K562 (cell line): ENCODE data around the gene KLK2. TPM values are rescaled to one million over a fixed set of nuclear protein-coding genes. Genes with fewer than 3 reads are reported as not detected.

ENCODE experiments used
- ATAC-seq: fragments of 200-7000 bp; cut with Tn5 transposase; 3 replicates; pipeline ENCODE4 v1.9.1; 2020; ENCODE audit warnings: moderate library complexity
- BruUV-seq: library from RNA; stranded (reverse); fragments of 400-500 nt; replicated peaks from 2 replicates; lab custom pipeline; 2021; lab: Mats Ljungman, UMichigan
- CTCF ChIA-PET: fragments of 300-600 bp; formaldehyde crosslinking; extraction: SDS; loops from one replicate; lab custom pipeline; 2021; ENCODE audit warnings: low intra/inter-chr PET ratio; lab: Yijun Ruan, JAX
- POLR2A ChIA-PET: fragments of 300-600, 350-650 bp; sonication (Branson Sonifier 250); formaldehyde crosslinking; extraction: SDS; loops from one replicate; lab custom pipeline; 2021; ENCODE audit warnings: antibody characterized with exemption, inconsistent platforms; lab: Yijun Ruan, JAX
- DNase-seq, 4 experiments: peaks; one replicate each; pipeline versions ENCODE4 v3.0.0 to v3.0.0-alpha.2; 2011 to 2018; ENCODE audit warnings: low spot score in 3 of 4, mixed read lengths in 3 of 4; ENCODE audit errors: extremely low read depth in 1 of 4
- FAIRE-seq: peaks from 2 replicates; lab custom pipeline; 2011; peaks lifted over from hg19 to GRCh38; lab: Jason Lieb, UNC
- H2AFZ ChIP-seq: 2 replicates; pipeline ENCODE4 v1.6.0; 2011; ENCODE audit warnings: low read depth, low read length, control low read depth, inconsistent platforms
- H3K27ac ChIP-seq: fragments of 200-600 bp; 3 replicates; pipeline ENCODE4 v1.8.0; 2011; ENCODE audit warnings: low read depth, mild to moderate bottlenecking, control low read depth, inconsistent platforms, low read length, moderate library complexity, mixed read lengths; ENCODE audit errors: extremely low read depth
- H3K27me3 ChIP-seq, 2 experiments: fragments of 300-600 bp in 1 of 2; 2 replicates in 1 of 2; 3 replicates in 1 of 2; pipeline versions ENCODE4 v1.6.0 to v1.8.0; 2011; ENCODE audit warnings: inconsistent platforms in 2 of 2, low read length in 2 of 2, mild to moderate bottlenecking in 1 of 2, mixed read lengths in 1 of 2, moderate library complexity in 1 of 2; ENCODE audit not compliant: control insufficient read depth in 2 of 2, insufficient read depth in 2 of 2
- H3K36me3 ChIP-seq: fragments of 300-600 bp; 3 replicates; pipeline ENCODE4 v1.8.0; 2011; ENCODE audit warnings: mild to moderate bottlenecking, low read length, inconsistent platforms; ENCODE audit not compliant: control insufficient read depth, insufficient read depth
- H3K4me1 ChIP-seq, 2 experiments: fragments of 200-600 bp in 1 of 2; replicated peaks in 1 of 2; 2 replicates in 1 of 2; 3 replicates in 1 of 2; pipeline versions ENCODE4 v1.5.1 to v1.8.0; 2011; ENCODE audit warnings: inconsistent platforms in 2 of 2, low read length in 2 of 2, mild to moderate bottlenecking in 1 of 2, mixed read lengths in 1 of 2, moderate library complexity in 1 of 2; ENCODE audit not compliant: control insufficient read depth in 2 of 2, insufficient read depth in 2 of 2
- H3K4me2 ChIP-seq: 2 replicates; pipeline ENCODE4 v1.6.1; 2011; ENCODE audit warnings: low read length, control low read depth, inconsistent platforms, mixed read lengths; ENCODE audit not compliant: insufficient read depth
- H3K4me3 ChIP-seq: fragments of 200-600 bp; sonication (generic), shearing (Covaris generic); 2 replicates; pipeline ENCODE4 v1.5.1; 2016; ENCODE audit warnings: control low read depth, inconsistent platforms
- H3K79me2 ChIP-seq: fragments of 200-600 bp; 3 replicates; pipeline ENCODE4 v1.8.0; 2011; ENCODE audit warnings: low read length, inconsistent platforms; ENCODE audit not compliant: control insufficient read depth, insufficient read depth
- H3K9ac ChIP-seq, 2 experiments: 2 replicates each; pipeline versions ENCODE4 v1.6.0 to v1.6.1; 2011; ENCODE audit warnings: low read depth in 2 of 2, low read length in 2 of 2, control low read depth in 1 of 2, inconsistent platforms in 1 of 2, mild to moderate bottlenecking in 1 of 2, mixed read lengths in 1 of 2; ENCODE audit not compliant: insufficient read depth in 1 of 2
- H3K9me1 ChIP-seq: one replicate; pipeline ENCODE4 v1.6.0; 2011; ENCODE audit warnings: inconsistent platforms, mild to moderate bottlenecking, low read length, moderate library complexity; ENCODE audit not compliant: control insufficient read depth, insufficient read depth
- H3K9me3 ChIP-seq: replicated peaks from 2 replicates; pipeline ENCODE4 v1.5.1; 2011; ENCODE audit warnings: low read depth, low read length, inconsistent platforms; ENCODE audit not compliant: control insufficient read depth, insufficient read depth
- H4K20me1 ChIP-seq: replicated peaks from 2 replicates; pipeline ENCODE4 v1.6.1; 2011; ENCODE audit warnings: low read length, inconsistent platforms, mixed read lengths; ENCODE audit not compliant: control insufficient read depth, insufficient read depth
- MEF2A ChIP-seq: IDR thresholded peaks from 2 replicates; pipeline ENCODE4 v1.6.1; 2011; ENCODE audit warnings: low read depth, mild to moderate bottlenecking, low read length, moderate library complexity; ENCODE audit not compliant: control insufficient read depth
- NELFE ChIP-seq: IDR thresholded peaks from 2 replicates; pipeline ENCODE4 v1.6.1; 2011; ENCODE audit warnings: mild to moderate bottlenecking; ENCODE audit not compliant: insufficient read depth, insufficient read length
- REST ChIP-seq, 2 experiments: fragments of 450-650 bp; formaldehyde crosslinking in 1 of 2; IDR thresholded peaks; 2 replicates each; pipeline versions ENCODE4 v1.4.0 to v1.6.1; 2014 to 2020; ENCODE audit warnings: mild to moderate bottlenecking in 2 of 2, borderline replicate concordance in 1 of 2, low read depth in 1 of 2
- TRIM25 ChIP-seq: fragments of 450-650 bp; IDR thresholded peaks from 2 replicates; pipeline ENCODE4 v1.7.0; 2016; ENCODE audit warnings: borderline replicate concordance
- WGBS: fragments of 100-300 bp; shearing (Covaris generic); methylation state at CpG from one replicate; pipeline ENCODE4 v1.1.6; 2016; ENCODE audit warnings: low coverage, mixed read lengths; ENCODE audit not compliant: insufficient coverage; ENCODE audit errors: missing lambda C conversion rate; 5-methylcytosine and 5-hydroxymethylcytosine counted together
- in situ Hi-C: fragments of 300-500 bp; cut with MboI; formaldehyde crosslinking; loops from 4 replicates; pipeline ENCODE4 v1.15.0; 2018; ENCODE audit warnings: inconsistent platforms, mixed read lengths
- intact Hi-C: fragments of 100-400 bp; cut with micrococcal nuclease; formaldehyde crosslinking; loops from 2 replicates; pipeline ENCODE4 v1.14.2; 2022
- polyA plus RNA-seq, 8 experiments: library from polyadenylated mRNA; depleted of rRNA in 4 of 8; stranded (reverse) in 5 of 8; unstranded in 3 of 8; fragments of >200 nt; fragmentation: Nextera tagmentation in 2 of 8; fragmentation: Illumina TruSeq in 1 of 8; extraction: Ambion mirVana in 2 of 8; extraction: Trizol in 1 of 8; gene quantifications; 2 replicates each; pipeline versions ENCODE4 v1.2.1 to v1.2.3, GENCODE V29; 2011 to 2014; ENCODE audit warnings: inconsistent platforms in 1 of 8, missing spikeins in 1 of 8
- total RNA-seq, 7 experiments: library from RNA; depleted of rRNA in 6 of 7; stranded (reverse); fragments of >200 nt in 6 of 7; fragmentation: Illumina TruSeq in 2 of 7; extraction: Trizol in 2 of 7; gene quantifications; 2 replicates each; pipeline versions ENCODE4 v1.2.1 to v1.2.3, GENCODE V29; 2011 to 2021; ENCODE audit warnings: low replicate concordance in 1 of 7

Gene KLK2
- total and polyA plus RNA-seq, 9 of the 15 experiments (the other 6 are each of a cell fraction or from before 2014, with no cell fraction given) = 0.11 to 0.47 (median 0.23) TPM; not detected in 1

- FAIRE-seq (no peak), DNase-seq (no peak), ATAC-seq (no peak)
- no peak overlapping the region for H3K4me2 ChIP-seq
- H3K27me3 ChIP-seq = peaks cover 23 to 57% of the 10 kb centered on the region in 2 experiments
- H3K79me2 ChIP-seq = no peaks in the 10 kb centered on the region
- in situ Hi-C loops (no loop called here), intact Hi-C loops (no loop called here)
- 2% methylated on average over 5 of the region's 5 CpGs for WGBS
- no peaks in the 10 kb centered on the region for H3K9me1 ChIP-seq
- no peak overlapping the region for H3K4me3 ChIP-seq
- H2AFZ ChIP-seq = no peak overlapping the region
- no peaks in the 10 kb centered on the region for H3K36me3 ChIP-seq
- H3K9ac ChIP-seq = no peak overlapping the region
- no peak overlapping the region for H3K27ac ChIP-seq
- 0 out of 2 replicates have a peak, but pooled peaks cover 3% of the 10 kb centered on the region for H4K20me1 ChIP-seq
- CTCF ChIA-PET = no interaction called here
- POLR2A ChIA-PET = interaction anchor here (0.9 to 1.2 kb wide), 5 partner anchors 9 to 58 kb away, joined by 3 to 5 read pairs (median 4); no protein-coding TSS in a partner anchor
- H3K4me1 ChIP-seq = peaks cover 0 to 4% of the 10 kb centered on the region in 2 experiments; a peak in 2 of 5 replicates
- no TSS peak for BruUV-seq
- H3K9me3 ChIP-seq = no peaks in the 10 kb centered on the region
- no peak for TF ChIP-seq TRIM25
- no peak for TF ChIP-seq MEF2A
- TF ChIP-seq REST (IDR thresholded peaks at IDR 0.05; ENCODE audit: borderline replicate concordance) = no peak
- no peak for TF ChIP-seq REST (CRISPR knock-in tag; IDR thresholded peaks at IDR 0.05; ENCODE audit: low read depth)
- no peak for TF ChIP-seq NELFE
Measured at GRCh38 chr19:50861010-50861409, 12.2 kb upstream of the KLK2 start.
